ENCODE results near the gene CCDC142. TPM values are rescaled to one million over a fixed set of nuclear protein-coding genes. Genes with fewer than 3 reads are reported as not detected.

CCDC142 gene
- total and polyA plus RNA-seq, 9 of the 15 experiments (the other 6 are each of a cell fraction or from before 2014, with no cell fraction given), result 0.55 to 11.7 (median 7.2) TPM

DNA sequence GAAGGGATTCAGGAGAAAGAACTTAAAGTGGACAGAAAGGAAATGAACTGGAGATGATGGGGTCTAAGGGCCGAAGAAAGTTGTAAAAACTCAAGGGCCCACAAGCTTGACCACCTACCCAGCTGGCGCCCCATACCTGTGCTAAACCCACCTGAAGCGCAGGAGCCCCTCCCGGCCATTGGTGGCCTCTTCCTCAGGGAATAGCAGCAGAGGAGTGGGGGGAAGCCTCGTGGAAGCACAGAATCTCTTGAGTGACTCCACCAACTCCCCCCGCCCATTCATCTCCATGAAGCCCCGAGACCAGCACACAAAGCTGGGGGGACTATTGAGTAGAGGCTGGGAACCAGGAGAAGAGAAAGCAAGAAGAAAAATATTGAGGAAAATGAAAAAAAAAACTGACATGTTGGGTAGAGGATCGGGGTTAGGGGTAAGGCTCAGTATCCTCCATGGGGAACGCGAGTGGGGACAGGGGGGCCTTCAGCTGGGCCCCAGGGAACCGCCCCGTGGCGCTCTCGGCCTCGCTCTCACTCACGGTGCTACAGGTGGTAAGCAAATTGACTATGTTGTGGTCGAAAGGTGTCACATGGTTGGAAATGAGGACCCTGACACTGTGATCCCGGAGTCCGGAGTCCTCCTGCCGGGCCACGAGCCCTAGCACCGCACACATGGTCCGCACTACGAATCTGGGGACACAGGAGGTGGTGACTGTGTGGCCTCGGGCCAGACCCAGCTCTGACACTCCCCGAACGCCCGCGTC lies 46.0 kb upstream of the CCDC142 start (continued):
- TF ChIP-seq MYBL2 (IDR thresholded peaks at IDR 0.05; ENCODE audit: low read depth) (no peak), MYBL2 (CRISPR knock-in tag; IDR thresholded peaks at IDR 0.05; ENCODE audit: borderline replicate concordance) (no peak), ZNF75A (CRISPR knock-in tag; IDR thresholded peaks at IDR 0.05) (no peak), OTX1 (CRISPR knock-in tag; IDR thresholded peaks at IDR 0.05) (no peak), CREB1 (IDR thresholded peaks at IDR 0.05) (no peak), CREB1 (CRISPR knock-in tag; IDR thresholded peaks at IDR 0.05) (no peak), ZNF232 (CRISPR knock-in tag; IDR thresholded peaks at IDR 0.05) (peak; percentile 27; the same call in 1 of the 2 replicates), MAFG (tag; conservative IDR thresholded peaks at IDR 0.05) (no peak)
- TF ChIP-seq, protein P1, sequence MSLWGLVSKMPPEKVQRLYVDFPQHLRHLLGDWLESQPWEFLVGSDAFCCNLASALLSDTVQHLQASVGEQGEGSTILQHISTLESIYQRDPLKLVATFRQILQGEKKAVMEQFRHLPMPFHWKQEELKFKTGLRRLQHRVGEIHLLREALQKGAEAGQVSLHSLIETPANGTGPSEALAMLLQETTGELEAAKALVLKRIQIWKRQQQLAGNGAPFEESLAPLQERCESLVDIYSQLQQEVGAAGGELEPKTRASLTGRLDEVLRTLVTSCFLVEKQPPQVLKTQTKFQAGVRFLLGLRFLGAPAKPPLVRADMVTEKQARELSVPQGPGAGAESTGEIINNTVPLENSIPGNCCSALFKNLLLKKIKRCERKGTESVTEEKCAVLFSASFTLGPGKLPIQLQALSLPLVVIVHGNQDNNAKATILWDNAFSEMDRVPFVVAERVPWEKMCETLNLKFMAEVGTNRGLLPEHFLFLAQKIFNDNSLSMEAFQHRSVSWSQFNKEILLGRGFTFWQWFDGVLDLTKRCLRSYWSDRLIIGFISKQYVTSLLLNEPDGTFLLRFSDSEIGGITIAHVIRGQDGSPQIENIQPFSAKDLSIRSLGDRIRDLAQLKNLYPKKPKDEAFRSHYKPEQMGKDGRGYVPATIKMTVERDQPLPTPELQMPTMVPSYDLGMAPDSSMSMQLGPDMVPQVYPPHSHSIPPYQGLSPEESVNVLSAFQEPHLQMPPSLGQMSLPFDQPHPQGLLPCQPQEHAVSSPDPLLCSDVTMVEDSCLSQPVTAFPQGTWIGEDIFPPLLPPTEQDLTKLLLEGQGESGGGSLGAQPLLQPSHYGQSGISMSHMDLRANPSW (CRISPR knock-in tag; IDR thresholded peaks at IDR 0.05), result no peak
- TF ChIP-seq, protein P2, sequence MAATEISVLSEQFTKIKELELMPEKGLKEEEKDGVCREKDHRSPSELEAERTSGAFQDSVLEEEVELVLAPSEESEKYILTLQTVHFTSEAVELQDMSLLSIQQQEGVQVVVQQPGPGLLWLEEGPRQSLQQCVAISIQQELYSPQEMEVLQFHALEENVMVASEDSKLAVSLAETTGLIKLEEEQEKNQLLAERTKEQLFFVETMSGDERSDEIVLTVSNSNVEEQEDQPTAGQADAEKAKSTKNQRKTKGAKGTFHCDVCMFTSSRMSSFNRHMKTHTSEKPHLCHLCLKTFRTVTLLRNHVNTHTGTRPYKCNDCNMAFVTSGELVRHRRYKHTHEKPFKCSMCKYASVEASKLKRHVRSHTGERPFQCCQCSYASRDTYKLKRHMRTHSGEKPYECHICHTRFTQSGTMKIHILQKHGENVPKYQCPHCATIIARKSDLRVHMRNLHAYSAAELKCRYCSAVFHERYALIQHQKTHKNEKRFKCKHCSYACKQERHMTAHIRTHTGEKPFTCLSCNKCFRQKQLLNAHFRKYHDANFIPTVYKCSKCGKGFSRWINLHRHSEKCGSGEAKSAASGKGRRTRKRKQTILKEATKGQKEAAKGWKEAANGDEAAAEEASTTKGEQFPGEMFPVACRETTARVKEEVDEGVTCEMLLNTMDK (IDR thresholded peaks at IDR 0.05; ENCODE audit: borderline replicate concordance, insufficient read depth, low read depth, low read length, poor library complexity, severe bottlenecking), result peak; percentile 0

Data from K562 (cell line).